Breast epithelium (tissue), 3 donors: Measurements from ENCODE around the gene CYP4F11.

Experiments
- POLR2A ChIP-seq: fragments of 450-650 bp; IDR thresholded peaks from one replicate; pipeline ENCODE4 v1.6.1; 2016; ENCODE audit warnings: antibody characterized with exemption, mild to moderate bottlenecking, moderate library complexity
- TF ChIP-seq, protein P1 (sequence below), 3 donors: fragments of 450-650 bp; IDR thresholded peaks; one replicate each; pipeline ENCODE4 v1.5.1; 2016 to 2017; ENCODE audit warnings: antibody characterized with exemption in 3 of 3, mild to moderate bottlenecking in 3 of 3, moderate library complexity in 3 of 3

- TF ChIP-seq POLR2A = no peak
- TF ChIP-seq, protein P1, sequence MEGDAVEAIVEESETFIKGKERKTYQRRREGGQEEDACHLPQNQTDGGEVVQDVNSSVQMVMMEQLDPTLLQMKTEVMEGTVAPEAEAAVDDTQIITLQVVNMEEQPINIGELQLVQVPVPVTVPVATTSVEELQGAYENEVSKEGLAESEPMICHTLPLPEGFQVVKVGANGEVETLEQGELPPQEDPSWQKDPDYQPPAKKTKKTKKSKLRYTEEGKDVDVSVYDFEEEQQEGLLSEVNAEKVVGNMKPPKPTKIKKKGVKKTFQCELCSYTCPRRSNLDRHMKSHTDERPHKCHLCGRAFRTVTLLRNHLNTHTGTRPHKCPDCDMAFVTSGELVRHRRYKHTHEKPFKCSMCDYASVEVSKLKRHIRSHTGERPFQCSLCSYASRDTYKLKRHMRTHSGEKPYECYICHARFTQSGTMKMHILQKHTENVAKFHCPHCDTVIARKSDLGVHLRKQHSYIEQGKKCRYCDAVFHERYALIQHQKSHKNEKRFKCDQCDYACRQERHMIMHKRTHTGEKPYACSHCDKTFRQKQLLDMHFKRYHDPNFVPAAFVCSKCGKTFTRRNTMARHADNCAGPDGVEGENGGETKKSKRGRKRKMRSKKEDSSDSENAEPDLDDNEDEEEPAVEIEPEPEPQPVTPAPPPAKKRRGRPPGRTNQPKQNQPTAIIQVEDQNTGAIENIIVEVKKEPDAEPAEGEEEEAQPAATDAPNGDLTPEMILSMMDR (IDR thresholded peaks at IDR 0.05) = no peak
These were observed 33.8 kb downstream of the CYP4F11 start for GRCh38 chr19:15900504-15900903.
